GM12878 (cell line): ENCODE measurements around the gene SERPINB10. TPM values are rescaled to one million over a fixed set of nuclear protein-coding genes. Genes with fewer than 3 reads are reported as not detected.

Experiments used
- ATAC-seq: fragments of 200-7000 bp; cut with Tn5 transposase; 3 replicates; pipeline ENCODE4 v1.9.1; 2020; ENCODE audit warnings: mild to moderate bottlenecking, moderate library complexity
- BruUV-seq: library from RNA; stranded (reverse); fragments of 400-500 nt; replicated peaks from 2 replicates; lab custom pipeline; 2021; lab: Mats Ljungman, UMichigan
- CTCF ChIA-PET: fragments of 300-600 bp; sonication (Branson Sonifier 250); formaldehyde crosslinking; extraction: SDS; loops from one replicate; lab custom pipeline; 2021; ENCODE audit warnings: inconsistent platforms; lab: Yijun Ruan, JAX
- POLR2A ChIA-PET: fragments of 350-600 bp; formaldehyde crosslinking; extraction: SDS; loops from one replicate; lab custom pipeline; 2021; ENCODE audit warnings: inconsistent platforms; lab: Charles Lee
- RAD21 ChIA-PET: fragments of 300-600 bp; sonication (Branson Sonifier 250); formaldehyde crosslinking; loops from one replicate; lab custom pipeline; 2023; ENCODE audit warnings: antibody characterized with exemption; ENCODE audit not compliant: unreplicated experiment; lab: Charles Lee
- SMC1A ChIA-PET: fragments of 300-600 bp; sonication (Branson Sonifier 250); formaldehyde crosslinking; loops from one replicate; lab custom pipeline; 2023; ENCODE audit not compliant: unreplicated experiment, uncharacterized antibody; lab: Charles Lee
- DNase-seq: peaks from one replicate; pipeline ENCODE4 v3.0.0-alpha.2; 2011; ENCODE audit warnings: low read depth, low spot score
- FAIRE-seq: peaks from 3 replicates; lab custom pipeline; 2011; peaks lifted over from hg19 to GRCh38; lab: Jason Lieb, UNC
- H2AFZ ChIP-seq: 2 replicates; pipeline ENCODE4 v1.6.0; 2011; ENCODE audit warnings: low read depth, low read length, control low read depth; ENCODE audit not compliant: control insufficient read depth
- H3K27ac ChIP-seq: 2 replicates; pipeline ENCODE4 v1.5.1; 2011; ENCODE audit warnings: control low read depth; ENCODE audit not compliant: control insufficient read depth, insufficient read depth
- H3K27me3 ChIP-seq, 2 experiments: replicated peaks in 1 of 2; 2 replicates each; pipeline versions ENCODE4 v1.6.0 to v1.6.1; 2011; ENCODE audit warnings: low read length in 1 of 2; ENCODE audit not compliant: control insufficient read depth in 2 of 2, insufficient read depth in 2 of 2
- H3K36me3 ChIP-seq, 2 experiments: 2 replicates each; pipeline ENCODE4 v1.5.1; 2011; ENCODE audit warnings: low read length in 1 of 2; ENCODE audit not compliant: control insufficient read depth in 2 of 2, insufficient read depth in 2 of 2
- H3K4me1 ChIP-seq: 2 replicates; pipeline ENCODE4 v1.6.1; 2011; ENCODE audit warnings: mild to moderate bottlenecking, low read length, moderate library complexity, mixed read lengths; ENCODE audit not compliant: control insufficient read depth, insufficient read depth
- H3K4me2 ChIP-seq: 2 replicates; pipeline ENCODE4 v1.6.0; 2011; ENCODE audit warnings: control low read depth; ENCODE audit not compliant: control insufficient read depth, insufficient read depth
- H3K4me3 ChIP-seq: fragments of 200-600 bp; sonication (generic); 2 replicates; pipeline ENCODE4 v1.5.1; 2016
- H3K79me2 ChIP-seq: 2 replicates; pipeline ENCODE4 v1.6.0; 2011; ENCODE audit warnings: low read length; ENCODE audit not compliant: control insufficient read depth, insufficient read depth
- H3K9ac ChIP-seq: 2 replicates; pipeline ENCODE4 v1.8.0; 2011; ENCODE audit warnings: low read length, control low read depth, mixed read lengths; ENCODE audit not compliant: control insufficient read depth, insufficient read depth
- H3K9me3 ChIP-seq: replicated peaks from 3 replicates; pipeline ENCODE4 v1.5.1; 2011; ENCODE audit warnings: mild to moderate bottlenecking, low read length; ENCODE audit not compliant: control insufficient read depth, insufficient read depth
- H4K20me1 ChIP-seq: 2 replicates; pipeline ENCODE4 v1.6.0; 2011; ENCODE audit not compliant: control insufficient read depth, insufficient read depth
- MEF2A ChIP-seq: IDR thresholded peaks from 2 replicates; pipeline ENCODE4 v1.6.1; 2011; ENCODE audit warnings: low read depth, mild to moderate bottlenecking, low read length, moderate library complexity; ENCODE audit not compliant: insufficient read depth
- NFYA ChIP-seq: IDR thresholded peaks from 2 replicates; pipeline ENCODE4 v1.6.1; 2011; ENCODE audit warnings: low read depth, mild to moderate bottlenecking, low read length, improper control_type of control experiment, borderline replicate concordance
- POLR2AphosphoS5 ChIP-seq: IDR thresholded peaks from 2 replicates; pipeline ENCODE4 v1.6.1; 2011; ENCODE audit warnings: mild to moderate bottlenecking, low read length, inconsistent platforms
- RBBP5 ChIP-seq: fragments of 200-600 bp; sonication (generic); conservative IDR thresholded peaks from 2 replicates; pipeline ENCODE4 v1.6.1; 2016
- WGBS: methylation state at CpG from one replicate; pipeline ENCODE4 v1.1.6; 2016; ENCODE audit warnings: low lambda C conversion rate; ENCODE audit not compliant: insufficient replicate concordance, insufficient coverage; ENCODE audit errors: missing lambda C conversion rate; 5-methylcytosine and 5-hydroxymethylcytosine counted together
- in situ Hi-C: fragments of 300-500 bp; cut with MboI; formaldehyde crosslinking; loops from 9 replicates; pipeline ENCODE4 v1.14.3; 2018; ENCODE audit warnings: mixed read lengths
- intact Hi-C: fragments of 100-400 bp; cut with micrococcal nuclease; formaldehyde crosslinking; loops from one replicate; pipeline ENCODE4 v1.14.2; 2022; ENCODE audit not compliant: unreplicated experiment
- polyA plus RNA-seq, 11 experiments: library from polyadenylated mRNA; depleted of rRNA in 4 of 11; unstranded in 6 of 11; stranded (reverse) in 5 of 11; fragments of >200 nt; fragmentation: Nextera tagmentation in 4 of 11; fragmentation: Illumina TruSeq in 1 of 11; extraction: Ambion mirVana in 4 of 11; extraction: Trizol in 1 of 11; gene quantifications; 1 replicate in 1 of 11; 2 replicates in 10 of 11; pipeline versions ENCODE4 v1.2.1 to v1.2.3, GENCODE V29; 2011 to 2016; ENCODE audit warnings: inconsistent platforms in 2 of 11, missing spikeins in 2 of 11, low read depth in 1 of 11
- total RNA-seq, 4 experiments: library from RNA; depleted of rRNA in 3 of 4; stranded (reverse); fragments of >200 nt in 3 of 4; fragmentation: Illumina TruSeq in 1 of 4; extraction: Trizol in 1 of 4; gene quantifications; 2 replicates each; pipeline versions ENCODE4 v1.2.1 to v1.2.3, GENCODE V29; 2013 to 2021
- TF ChIP-seq, protein P1 (sequence below): IDR thresholded peaks from 2 replicates; pipeline ENCODE4 v1.6.1; 2012; ENCODE audit warnings: improper control_type of control experiment, low read depth, low read length; ENCODE audit not compliant: insufficient replicate concordance
- TF ChIP-seq, protein P2 (sequence below): IDR thresholded peaks from 2 replicates; pipeline ENCODE4 v1.6.1; 2012; ENCODE audit warnings: low read depth, low read length, improper control_type of control experiment

The SERPINB10 gene
- total and polyA plus RNA-seq, 10 of the 15 experiments (the other 5 are each of a cell fraction or from before 2014, with no cell fraction given) = 12.0 to 83.5 (median 24.1) TPM

DNA sequence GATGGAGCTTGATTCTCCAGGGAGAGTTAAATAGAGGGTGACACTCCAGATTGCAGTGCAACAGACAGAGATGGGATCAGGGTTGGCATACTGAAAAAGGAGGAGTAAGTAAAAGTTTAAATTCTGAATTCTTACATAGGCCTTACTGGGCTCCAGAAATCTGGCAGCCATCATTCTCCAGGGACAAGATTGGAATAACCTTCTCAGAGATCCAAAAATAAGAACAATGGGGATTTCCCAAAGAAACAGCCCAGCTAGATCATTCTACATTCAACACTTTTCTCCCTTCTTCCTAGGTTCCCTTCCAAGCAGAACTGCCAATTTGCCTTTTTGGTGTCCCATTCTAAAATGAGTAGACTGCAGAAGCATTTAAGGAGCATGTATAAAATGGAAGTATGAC, 35.2 kb upstream of the SERPINB10 start (continued):
- TF ChIP-seq, protein P1, sequence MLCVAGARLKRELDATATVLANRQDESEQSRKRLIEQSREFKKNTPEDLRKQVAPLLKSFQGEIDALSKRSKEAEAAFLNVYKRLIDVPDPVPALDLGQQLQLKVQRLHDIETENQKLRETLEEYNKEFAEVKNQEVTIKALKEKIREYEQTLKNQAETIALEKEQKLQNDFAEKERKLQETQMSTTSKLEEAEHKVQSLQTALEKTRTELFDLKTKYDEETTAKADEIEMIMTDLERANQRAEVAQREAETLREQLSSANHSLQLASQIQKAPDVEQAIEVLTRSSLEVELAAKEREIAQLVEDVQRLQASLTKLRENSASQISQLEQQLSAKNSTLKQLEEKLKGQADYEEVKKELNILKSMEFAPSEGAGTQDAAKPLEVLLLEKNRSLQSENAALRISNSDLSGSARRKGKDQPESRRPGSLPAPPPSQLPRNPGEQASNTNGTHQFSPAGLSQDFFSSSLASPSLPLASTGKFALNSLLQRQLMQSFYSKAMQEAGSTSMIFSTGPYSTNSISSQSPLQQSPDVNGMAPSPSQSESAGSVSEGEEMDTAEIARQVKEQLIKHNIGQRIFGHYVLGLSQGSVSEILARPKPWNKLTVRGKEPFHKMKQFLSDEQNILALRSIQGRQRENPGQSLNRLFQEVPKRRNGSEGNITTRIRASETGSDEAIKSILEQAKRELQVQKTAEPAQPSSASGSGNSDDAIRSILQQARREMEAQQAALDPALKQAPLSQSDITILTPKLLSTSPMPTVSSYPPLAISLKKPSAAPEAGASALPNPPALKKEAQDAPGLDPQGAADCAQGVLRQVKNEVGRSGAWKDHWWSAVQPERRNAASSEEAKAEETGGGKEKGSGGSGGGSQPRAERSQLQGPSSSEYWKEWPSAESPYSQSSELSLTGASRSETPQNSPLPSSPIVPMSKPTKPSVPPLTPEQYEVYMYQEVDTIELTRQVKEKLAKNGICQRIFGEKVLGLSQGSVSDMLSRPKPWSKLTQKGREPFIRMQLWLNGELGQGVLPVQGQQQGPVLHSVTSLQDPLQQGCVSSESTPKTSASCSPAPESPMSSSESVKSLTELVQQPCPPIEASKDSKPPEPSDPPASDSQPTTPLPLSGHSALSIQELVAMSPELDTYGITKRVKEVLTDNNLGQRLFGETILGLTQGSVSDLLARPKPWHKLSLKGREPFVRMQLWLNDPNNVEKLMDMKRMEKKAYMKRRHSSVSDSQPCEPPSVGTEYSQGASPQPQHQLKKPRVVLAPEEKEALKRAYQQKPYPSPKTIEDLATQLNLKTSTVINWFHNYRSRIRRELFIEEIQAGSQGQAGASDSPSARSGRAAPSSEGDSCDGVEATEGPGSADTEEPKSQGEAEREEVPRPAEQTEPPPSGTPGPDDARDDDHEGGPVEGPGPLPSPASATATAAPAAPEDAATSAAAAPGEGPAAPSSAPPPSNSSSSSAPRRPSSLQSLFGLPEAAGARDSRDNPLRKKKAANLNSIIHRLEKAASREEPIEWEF = no peak
- TF ChIP-seq MEF2A = no peak

DNA sequence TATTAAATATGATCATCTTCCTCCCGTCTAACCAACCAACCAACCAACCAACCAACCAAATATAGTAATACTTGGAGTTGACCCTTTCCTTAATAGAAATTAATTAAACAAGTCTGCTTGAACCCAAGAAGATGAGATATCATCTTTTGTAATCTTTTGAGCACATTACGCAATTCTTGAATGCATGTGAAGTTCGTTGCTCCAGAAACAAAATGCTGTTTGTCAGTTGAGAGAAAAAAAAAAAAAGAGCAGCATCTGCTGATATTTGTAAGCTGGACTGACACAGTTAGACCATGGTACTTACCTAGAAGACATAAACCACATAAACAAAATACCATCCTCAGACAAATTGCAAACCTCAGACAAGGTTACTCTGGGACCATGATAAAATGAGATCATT, 29.4 kb upstream of the SERPINB10 start:
- CTCF ChIA-PET = interaction anchor here (1.1 to 1.5 kb wide), 2 partner anchors 8 to 12 kb away, joined by 3 read pairs; no protein-coding TSS in a partner anchor
- BruUV-seq = no TSS peak

More for the DNA sequence above, 29.4 kb upstream of the SERPINB10 start:
- ChIA-PET POLR2A (interaction anchor here (0.6 to 1.1 kb wide), 2 partner anchors 31 to 44 kb away, joined by 3 to 4 read pairs; no protein-coding TSS in a partner anchor), RAD21 (interaction anchor here (1.0 to 1.9 kb wide), 2 partner anchors 9 to 58 kb away, joined by 5 to 6 read pairs; partner anchors contain the start of gene SERPINB2), SMC1A (interaction anchor here (0.6 kb wide), 1 partner anchor 526 kb away, joined by 3 read pairs; no protein-coding TSS in a partner anchor)
- Histone ChIP-seq H3K36me3 (no peaks in the 10 kb centered on the region), H3K4me3 (no peak overlapping the region), H3K27me3 (no peaks in the 10 kb centered on the region), H3K79me2 (no peaks in the 10 kb centered on the region), H3K9me3 (no peaks in the 10 kb centered on the region), H4K20me1 (no peaks in the 10 kb centered on the region), H3K4me2 (no peak overlapping the region), H3K27ac (no peak overlapping the region), H2AFZ (no peak overlapping the region)
- DNase-seq = no peak
- FAIRE-seq = no peak
- 76% methylated on average over 3 of the region's 3 CpGs for WGBS
- no peak for ATAC-seq
- TF ChIP-seq POLR2AphosphoS5 = no peak
- TF ChIP-seq, protein P2, sequence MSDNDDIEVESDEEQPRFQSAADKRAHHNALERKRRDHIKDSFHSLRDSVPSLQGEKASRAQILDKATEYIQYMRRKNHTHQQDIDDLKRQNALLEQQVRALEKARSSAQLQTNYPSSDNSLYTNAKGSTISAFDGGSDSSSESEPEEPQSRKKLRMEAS = no peak
- TF ChIP-seq RBBP5 = no peak
- TF ChIP-seq NFYA = no peak
- TF ChIP-seq, all 136 proteins: peak for 0
- in situ Hi-C loops = no loop called here
- no peaks in the 10 kb centered on the region for H3K4me1 ChIP-seq
- H3K9ac ChIP-seq = no peak overlapping the region
- intact Hi-C loops = no loop called here
